HG03045 (cell line): ENCODE data around the gene ZSCAN21.

Experiments used
- ATAC-seq: cut with Tn5 transposase; IDR thresholded peaks from one replicate; pipeline ENCODE4 v1.9.1; 2021; ENCODE audit warnings: mild to moderate bottlenecking, moderate library complexity; ENCODE audit not compliant: unreplicated experiment

ZSCAN21 gene

DNA sequence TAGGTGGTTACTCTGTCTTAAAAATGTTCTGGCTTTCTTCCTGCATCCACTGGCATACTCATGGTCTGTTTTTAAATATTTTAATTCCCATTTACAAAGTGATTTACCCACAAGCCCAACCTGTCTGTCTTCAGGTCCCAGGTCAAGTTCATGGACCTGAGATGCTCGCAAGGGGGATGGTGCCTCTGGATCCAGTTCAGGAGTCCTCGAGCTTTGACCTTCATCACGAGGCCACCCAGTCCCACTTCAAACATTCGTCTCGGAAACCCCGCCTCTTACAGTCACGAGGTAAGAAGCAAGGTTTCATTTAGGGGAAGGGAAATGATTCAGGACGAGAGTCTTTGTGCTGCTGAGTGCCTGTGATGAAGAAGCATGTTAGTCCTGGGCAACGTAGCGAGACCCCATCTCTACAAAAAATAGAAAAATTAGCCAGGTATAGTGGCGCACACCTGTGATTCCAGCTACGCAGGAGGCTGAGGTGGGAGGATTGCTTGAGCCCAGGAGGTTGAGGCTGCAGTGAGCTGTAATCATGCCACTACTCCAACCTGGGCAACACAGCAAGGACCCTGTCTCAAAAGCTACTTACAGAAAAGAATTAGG lies 25.5 kb upstream of the ZSCAN21 start:
- ATAC-seq: no peak

DNA sequence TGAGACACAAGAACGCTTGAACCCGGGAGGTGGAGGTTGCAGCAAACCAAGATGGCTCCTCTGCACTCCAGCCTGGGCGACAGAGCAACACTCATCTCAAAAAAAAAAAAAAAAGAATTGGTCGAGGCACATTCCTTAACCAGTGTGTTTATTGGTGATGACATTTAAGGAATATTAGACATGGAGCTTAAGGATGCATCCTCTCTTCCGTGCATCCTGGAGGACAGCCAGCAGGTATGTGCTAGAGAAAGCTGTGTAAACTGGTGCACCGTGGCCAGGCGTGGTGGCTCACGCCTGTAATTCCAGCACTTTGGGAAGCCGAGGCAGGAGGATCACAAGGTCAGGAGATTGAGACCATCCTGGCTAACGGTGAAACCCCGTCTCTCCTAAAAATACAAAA lies 22.4 kb upstream of the ZSCAN21 start:
- no peak for ATAC-seq

DNA sequence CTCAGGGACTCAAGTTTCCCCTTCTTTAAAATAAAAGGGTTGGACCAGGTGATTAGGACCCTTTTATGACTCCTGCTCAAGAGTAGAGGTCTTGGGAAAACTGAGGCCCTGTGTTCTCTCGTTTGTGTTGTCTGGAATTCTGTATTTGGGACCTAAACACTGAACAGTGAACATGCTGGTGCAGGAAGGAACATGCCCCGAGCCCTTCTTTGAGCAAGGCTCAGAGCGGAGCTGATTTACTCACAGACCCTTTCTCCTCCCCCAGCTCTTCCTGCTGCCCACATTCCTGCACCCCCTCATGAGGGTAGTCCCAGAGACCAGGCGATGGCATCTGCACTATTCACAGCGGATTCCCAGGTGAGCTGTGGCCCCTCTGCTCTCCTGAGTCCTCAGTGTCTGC lies 20.0 kb upstream of the ZSCAN21 start:
- ATAC-seq: no peak

DNA sequence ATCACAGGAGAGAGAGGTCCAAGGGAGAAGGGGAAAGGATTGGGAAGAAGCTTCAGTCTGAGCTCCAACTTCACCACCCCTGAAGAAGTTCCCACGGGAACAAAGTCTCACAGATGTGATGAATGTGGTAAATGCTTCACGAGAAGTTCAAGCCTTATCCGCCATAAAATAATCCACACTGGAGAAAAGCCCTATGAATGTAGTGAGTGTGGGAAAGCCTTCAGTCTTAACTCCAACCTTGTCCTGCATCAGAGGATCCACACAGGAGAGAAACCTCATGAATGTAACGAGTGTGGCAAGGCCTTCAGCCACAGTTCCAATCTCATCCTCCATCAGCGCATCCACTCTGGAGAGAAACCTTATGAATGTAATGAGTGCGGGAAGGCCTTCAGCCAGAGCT lies 16.0 kb upstream of the ZSCAN21 start:
- no peak for ATAC-seq

DNA sequence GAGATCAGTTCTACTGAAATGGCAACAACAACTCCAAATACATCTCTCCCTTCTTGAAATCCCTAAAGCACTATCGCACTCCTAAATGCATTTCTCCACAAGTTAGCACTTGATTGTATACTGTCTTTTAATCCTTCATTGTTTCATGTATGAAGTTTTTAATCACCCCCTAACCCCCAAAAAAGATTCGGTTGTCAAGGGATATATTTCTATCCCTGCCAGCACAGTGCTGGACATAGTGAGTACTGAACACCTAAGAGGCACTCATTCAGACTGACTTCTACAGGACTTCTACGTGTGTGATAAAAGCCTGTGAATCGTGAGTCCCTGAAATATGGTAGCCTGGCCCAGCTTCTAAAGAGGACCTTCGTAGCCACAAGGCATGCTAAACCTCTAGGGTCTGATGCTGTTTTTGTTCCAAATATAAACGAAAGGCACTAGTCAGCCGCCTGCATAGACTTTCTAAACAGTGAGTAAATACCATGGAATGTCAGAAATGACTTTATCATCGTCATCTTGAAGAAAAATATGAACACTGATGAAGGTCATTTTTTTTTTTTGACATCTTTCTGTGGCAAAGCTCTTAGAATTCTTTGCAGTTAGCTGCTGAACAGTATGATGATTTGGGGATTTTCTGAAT lies 14.6 kb upstream of the ZSCAN21 start:
- no peak for ATAC-seq

DNA sequence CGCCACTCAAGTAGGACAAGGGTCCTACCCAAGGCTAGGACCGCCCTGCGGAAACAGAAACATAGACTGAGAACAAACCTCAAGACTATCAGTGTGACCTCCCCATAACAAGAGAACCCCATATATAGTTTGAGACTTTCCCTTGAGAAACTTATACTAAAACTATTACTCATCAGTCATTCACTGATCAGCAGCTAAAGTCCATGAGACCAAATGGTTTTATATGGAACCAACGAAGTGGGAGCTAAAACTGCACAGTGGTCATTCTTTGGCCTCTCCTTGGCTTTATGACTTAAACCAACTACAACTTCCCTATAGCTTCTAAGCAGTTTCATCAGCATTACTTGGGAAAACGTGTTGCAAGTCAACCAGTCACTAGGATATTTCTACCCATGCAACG lies 13.7 kb upstream of the ZSCAN21 start:
- ATAC-seq: no peak

DNA sequence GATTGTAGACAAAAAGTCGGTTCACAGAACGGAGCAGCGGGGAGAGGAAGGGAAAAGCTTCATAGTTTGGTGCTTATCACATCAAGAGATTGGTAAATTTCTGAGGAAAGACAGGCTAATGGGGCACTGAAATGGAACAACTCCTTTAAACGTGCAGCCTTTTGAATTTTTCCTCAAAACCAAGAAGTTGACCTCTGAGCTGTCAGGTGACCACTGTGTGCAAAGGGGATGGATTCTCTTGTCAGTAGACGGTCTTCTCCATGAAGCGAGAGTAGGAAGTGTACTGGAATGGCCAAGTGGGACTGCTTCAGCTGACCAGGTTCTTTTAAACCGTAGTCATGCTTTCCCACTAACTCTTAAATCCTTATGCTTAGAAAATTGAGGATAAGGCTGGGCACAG lies 11.2 kb upstream of the ZSCAN21 start:
- ATAC-seq: no peak

DNA sequence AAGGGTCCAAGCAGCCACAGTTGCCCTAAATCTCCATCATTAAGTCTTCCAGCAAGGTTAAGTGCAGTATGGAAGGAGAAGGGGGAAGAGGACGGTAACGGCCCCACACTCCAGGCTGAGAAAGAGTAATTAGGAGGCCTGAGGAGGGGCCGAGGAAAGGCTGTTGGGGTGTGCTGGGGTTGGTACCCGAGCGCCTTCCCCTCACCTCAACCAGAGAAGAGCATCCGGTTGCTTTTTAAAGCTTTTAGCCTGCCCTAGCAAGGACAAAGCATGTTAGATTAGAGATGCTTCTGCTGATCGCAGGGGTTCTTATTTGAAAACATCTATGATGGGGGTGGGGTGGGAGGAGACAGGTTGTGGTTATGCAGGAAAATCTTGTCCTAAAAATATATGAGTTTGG lies 9.0 kb upstream of the ZSCAN21 start:
- no peak for ATAC-seq

DNA sequence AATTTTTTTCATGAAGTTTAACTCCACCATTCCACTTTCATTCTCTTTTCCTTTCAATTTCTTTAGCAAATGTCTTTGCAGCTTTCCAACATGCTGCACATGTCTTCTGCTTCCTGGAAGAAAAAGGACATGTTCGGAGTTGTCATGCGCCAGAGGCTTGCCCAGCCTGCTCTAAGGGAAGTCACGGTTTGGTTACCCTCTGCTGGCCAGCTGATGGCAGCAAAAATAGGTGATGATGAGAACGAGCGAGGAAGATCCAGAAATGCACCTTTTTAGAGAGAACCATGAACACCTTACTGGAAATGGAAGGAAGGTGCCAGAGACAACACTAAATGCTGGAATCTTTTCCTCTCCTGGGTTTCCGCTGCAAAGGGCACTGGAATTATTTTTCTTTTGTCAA lies 4.9 kb upstream of the ZSCAN21 start:
- ATAC-seq: no peak

DNA sequence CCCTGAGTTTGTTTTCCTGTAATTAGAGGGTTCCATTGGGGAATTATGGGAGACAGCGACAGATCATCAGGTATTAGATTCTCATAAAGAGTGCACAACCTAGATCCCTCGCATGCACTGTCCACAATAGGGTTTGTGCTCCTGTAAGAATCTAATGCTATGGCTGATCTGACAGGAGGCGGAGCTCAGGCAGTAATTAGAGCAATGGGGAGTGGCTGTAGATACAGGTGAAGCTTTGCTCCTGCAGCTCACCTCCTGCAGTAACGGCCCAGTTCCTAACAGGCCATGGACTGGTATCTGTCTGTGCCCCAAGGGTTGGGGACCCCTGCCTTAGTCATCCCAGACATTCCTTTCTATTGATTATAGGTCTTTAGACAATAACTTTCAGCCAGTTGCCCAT lies 894 bp upstream of the ZSCAN21 start:
- ATAC-seq: no peak

DNA sequence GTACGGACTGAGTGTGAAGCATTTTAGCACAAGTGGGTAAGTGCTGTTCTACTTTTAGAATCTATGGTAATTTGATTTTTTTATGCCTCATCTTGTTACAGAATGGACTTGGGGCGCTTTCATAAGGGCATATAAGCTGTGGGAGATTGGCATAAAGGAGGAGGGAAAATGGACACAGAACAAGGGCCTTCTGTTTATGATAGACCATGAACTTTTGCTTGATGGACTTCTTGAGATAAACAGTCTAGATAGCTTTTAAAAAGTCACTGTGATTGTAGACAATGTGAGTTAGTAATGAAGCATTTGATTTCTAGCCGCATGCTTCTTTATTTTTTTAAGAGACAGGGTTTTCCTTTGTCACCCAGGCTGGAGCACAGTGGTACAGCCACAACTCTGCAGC lies 2.0 kb downstream of the ZSCAN21 start:
- no peak for ATAC-seq

DNA sequence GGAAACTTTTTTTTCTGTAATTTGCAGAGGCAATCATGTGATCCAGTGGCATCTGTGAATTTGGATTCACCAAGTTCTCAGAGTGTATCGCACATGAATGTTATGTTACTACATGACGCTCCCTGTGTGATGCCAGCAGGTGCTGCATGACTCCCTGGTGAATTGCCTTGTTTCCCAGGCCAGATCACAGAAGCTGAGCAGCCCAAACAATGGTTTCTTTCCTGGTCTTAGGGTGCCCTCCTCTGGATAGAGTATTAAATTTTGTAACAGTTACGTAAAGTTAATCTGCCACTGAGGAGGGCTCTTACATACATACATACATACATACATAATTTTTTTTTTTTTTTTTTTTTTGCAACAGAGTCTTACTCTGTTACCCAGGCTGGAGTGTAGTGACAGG lies 3.6 kb downstream of the ZSCAN21 start:
- no peak for ATAC-seq

DNA sequence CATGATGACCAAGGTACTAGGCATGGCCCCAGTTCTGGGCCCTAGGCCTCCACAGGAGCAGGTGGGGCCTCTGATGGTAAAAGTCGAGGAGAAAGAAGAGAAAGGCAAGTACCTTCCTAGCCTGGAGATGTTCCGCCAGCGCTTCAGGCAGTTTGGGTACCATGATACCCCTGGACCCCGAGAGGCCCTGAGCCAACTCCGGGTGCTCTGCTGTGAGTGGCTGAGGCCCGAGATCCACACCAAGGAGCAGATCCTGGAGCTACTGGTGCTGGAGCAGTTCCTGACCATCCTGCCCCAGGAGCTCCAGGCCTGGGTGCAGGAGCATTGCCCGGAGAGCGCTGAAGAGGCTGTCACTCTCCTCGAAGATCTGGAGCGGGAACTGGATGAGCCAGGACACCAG lies 7.4 kb downstream of the ZSCAN21 start:
- no peak for ATAC-seq

DNA sequence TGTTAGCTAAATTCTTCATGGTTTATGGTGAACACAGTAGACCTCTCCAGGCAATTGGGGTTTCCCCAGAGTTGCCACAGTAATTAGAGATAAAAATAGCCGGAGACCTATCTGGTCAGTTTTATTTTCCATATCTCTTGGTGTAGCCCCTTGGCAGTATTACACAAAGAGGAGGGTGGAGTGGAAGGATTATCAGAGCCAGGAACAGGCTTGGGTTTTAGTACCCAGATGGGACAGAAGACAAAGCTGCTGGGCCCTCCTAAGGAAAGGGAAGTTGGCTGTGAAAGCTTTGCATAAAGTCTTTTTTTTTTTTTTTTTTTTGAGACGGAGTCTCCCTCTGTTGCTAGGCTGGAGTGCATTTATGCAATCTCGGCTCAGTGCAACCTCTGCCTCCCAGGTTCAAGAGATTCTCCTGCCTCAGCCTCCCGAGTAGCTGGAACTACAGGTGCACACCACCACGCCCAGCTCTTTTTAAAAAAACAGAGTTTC lies 9.7 kb downstream of the ZSCAN21 start:
- no peak for ATAC-seq

DNA sequence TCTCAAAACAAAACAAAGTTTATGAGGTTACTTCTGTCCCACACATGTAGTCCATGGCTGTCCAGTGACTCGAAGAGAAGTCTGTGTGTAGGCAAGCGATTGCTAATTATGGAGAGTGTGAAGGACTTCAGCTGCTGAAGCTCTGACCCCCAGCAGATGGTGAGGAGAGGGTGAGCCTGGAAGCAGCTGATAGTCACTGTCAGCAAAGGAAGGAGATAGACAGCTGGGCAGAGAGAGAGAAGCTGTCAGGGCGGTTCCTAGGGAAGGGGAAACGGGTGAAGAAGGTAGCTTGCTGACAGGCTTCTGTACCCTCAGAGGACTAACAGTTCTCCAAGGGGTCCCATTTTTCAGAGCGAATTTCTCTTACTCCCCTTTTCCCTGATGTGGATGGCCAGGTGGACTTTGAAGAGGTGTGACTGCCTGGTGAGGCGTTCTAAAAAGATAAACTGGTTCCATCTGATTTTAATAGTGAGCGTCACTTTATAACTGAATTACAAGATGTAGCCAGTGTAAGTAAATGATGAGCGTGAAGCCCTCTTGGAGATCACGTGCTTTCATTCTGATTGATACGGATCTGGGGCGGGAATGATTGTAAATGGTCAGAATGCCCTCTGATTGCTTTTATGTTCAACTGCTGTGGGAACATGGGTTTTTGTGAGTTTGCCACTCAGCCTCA lies 12.1 kb downstream of the ZSCAN21 start:
- ATAC-seq: no peak

DNA sequence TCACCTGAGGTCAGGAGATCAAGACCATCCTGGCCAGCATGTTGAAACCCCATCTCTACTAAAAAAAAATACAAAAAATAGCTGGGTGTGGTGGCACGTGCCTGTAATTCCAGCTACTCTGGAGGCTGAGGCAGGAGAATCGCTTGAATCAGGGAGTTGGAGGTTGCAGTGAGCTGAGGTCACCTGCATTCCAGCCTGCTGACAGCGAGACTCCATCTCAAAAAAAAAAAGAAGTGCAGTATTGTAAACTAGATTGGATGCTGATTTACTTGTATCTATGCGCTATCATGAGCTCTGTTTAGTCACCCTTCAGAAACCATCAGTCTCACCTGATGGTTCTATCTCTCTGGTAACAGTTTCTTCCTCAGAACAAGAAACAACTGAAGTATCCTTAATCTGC lies 13.8 kb downstream of the ZSCAN21 start:
- no peak for ATAC-seq

DNA sequence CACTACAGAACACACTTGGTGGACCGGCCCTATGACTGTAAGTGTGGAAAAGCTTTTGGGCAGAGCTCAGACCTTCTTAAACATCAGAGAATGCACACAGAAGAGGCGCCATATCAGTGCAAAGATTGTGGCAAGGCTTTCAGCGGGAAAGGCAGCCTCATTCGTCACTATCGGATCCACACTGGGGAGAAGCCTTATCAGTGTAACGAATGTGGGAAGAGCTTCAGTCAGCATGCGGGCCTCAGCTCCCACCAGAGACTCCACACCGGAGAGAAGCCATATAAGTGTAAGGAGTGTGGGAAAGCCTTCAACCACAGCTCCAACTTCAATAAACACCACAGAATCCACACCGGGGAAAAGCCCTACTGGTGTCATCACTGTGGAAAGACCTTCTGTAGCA lies 14.6 kb downstream of the ZSCAN21 start:
- ATAC-seq: no peak

DNA sequence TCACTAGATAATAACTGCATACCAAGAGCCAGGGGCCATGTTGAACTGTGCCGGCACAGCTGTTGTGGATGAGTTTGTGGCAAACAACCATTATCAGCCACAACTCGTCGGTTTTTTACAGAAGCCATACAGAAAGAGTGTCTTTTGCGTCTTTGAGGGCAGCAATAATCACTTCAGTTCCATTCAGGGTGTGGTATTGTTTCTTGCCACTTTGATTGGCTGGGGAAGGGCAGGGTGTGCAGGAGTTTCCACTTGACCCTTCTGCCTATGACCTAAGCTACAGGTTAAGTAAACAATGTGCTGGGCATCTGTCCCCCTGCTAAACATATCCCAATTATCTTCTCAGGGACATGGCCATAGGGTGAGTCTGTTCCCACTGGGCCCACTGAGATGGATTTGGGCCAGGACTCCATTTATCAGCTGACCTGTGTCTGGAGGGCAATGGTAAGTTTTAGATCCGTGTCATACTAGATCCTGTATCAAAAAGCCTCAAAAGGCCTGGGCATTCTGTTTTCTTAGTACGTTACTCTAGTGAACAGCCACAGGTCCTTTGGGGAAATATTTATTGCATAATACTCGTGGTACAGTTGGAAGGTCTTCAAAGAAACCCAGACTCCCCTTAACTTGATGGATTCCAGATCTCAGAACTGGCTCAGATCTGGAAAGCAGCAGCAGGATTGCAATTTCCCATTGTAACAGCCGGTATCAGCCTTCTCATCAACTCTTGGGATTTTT lies 16.0 kb downstream of the ZSCAN21 start:
- ATAC-seq: no peak

DNA sequence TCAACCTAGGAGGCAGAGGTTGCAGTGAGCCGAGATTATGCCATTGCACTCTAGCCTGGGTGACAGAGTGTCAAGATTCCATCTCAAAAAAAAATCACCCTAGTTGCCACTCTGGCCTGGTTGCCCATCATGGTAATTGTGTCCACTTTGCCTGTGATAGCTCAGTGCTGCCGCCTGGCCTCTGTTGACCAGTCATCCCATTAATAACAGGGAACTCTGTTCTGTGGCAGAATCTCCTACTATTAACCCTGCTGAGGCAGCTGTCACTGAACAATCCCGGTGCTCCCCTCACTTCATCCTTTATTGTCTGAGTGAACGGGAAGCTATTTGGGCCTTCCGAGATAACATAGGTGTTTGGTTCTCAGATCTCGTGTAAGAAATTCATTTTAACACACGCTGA lies 17.4 kb downstream of the ZSCAN21 start:
- no peak for ATAC-seq

DNA sequence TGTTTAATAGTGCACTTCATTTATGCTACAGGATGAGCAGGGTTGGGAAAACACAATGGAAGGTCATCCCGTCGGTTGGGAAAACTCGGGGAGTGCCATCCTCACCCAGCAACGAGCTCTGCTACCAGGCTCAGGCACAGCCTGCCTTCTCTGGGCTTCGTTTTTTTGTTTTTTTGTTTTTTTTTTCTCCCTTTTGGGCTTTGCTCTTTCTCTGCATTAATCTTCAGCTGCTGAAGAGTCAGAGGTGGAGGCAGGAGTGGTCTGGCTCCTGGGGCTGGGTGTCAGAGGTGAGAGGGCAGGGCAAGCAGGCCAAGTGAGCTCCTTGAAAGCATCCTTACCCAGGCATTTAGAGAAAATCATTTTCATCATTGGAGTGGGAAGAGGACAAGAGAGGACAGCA lies 20.4 kb downstream of the ZSCAN21 start:
- ATAC-seq: no peak

DNA sequence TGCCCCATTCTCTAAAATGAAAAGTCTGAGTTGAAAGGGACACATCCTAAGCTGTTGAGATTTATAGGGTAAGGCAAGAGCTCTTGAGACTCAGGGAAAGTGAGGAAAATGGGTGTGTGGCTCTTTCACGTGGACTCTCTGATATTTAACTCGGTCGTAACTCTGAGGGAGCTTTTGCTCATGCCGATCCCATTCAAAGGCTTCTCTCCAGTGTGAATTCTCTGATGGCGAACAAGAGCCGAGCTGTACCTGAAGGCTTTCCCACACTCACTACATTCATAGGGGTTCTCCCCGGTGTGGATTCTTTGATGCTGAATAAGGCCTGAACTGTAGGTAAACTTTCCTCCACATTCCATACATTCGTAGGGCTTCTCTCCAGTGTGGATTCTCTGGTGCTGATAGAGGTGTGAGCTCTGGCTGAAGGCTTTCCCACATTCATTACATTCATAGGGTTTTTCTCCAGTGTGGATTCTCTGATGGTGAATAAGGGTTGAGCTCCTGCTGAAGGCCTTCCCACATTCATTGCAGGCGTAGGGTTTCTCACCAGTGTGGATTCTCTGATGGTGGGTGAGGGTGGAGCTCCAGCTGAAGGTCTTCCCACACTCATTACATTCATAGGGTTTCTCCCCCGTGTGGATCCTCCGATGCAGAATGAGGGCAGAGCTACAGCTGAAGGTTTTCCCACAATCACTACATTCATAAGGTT lies 21.6 kb downstream of the ZSCAN21 start:
- no peak for ATAC-seq
